K562 (cell line): ENCODE measurements around the gene FGFBP3. TPM values are rescaled to one million over a fixed set of nuclear protein-coding genes. Genes with fewer than 3 reads are reported as not detected.

Experiments used
- ATAC-seq: fragments of 200-7000 bp; cut with Tn5 transposase; 3 replicates; pipeline ENCODE4 v1.9.1; 2020; ENCODE audit warnings: moderate library complexity
- Bru-seq: library from RNA; stranded (reverse); fragments of 400-500 nt; gene quantifications from one replicate; lab custom pipeline; 2021; lab: Mats Ljungman, UMichigan
- BruChase-seq, 2 experiments: library from RNA; stranded (reverse); fragments of 400-500 nt; gene quantifications; one replicate each; lab custom pipeline; 2021; lab: Mats Ljungman, UMichigan
- BruUV-seq: library from RNA; stranded (reverse); fragments of 400-500 nt; replicated peaks from 2 replicates; lab custom pipeline; 2021; lab: Mats Ljungman, UMichigan
- CTCF ChIA-PET: fragments of 300-600 bp; formaldehyde crosslinking; extraction: SDS; loops from one replicate; lab custom pipeline; 2021; ENCODE audit warnings: low intra/inter-chr PET ratio; lab: Yijun Ruan, JAX
- POLR2A ChIA-PET: fragments of 300-600, 350-650 bp; sonication (Branson Sonifier 250); formaldehyde crosslinking; extraction: SDS; loops from one replicate; lab custom pipeline; 2021; ENCODE audit warnings: antibody characterized with exemption, inconsistent platforms; lab: Yijun Ruan, JAX
- DNase-seq, 4 experiments: peaks; one replicate each; pipeline versions ENCODE4 v3.0.0 to v3.0.0-alpha.2; 2011 to 2018; ENCODE audit warnings: low spot score in 3 of 4, mixed read lengths in 3 of 4; ENCODE audit errors: extremely low read depth in 1 of 4
- FAIRE-seq: peaks from 2 replicates; lab custom pipeline; 2011; peaks lifted over from hg19 to GRCh38; lab: Jason Lieb, UNC
- H2AFZ ChIP-seq: 2 replicates; pipeline ENCODE4 v1.6.0; 2011; ENCODE audit warnings: low read depth, low read length, control low read depth, inconsistent platforms
- H3K27ac ChIP-seq: fragments of 200-600 bp; 3 replicates; pipeline ENCODE4 v1.8.0; 2011; ENCODE audit warnings: low read depth, mild to moderate bottlenecking, control low read depth, inconsistent platforms, low read length, moderate library complexity, mixed read lengths; ENCODE audit errors: extremely low read depth
- H3K27me3 ChIP-seq, 2 experiments: fragments of 300-600 bp in 1 of 2; 2 replicates in 1 of 2; 3 replicates in 1 of 2; pipeline versions ENCODE4 v1.6.0 to v1.8.0; 2011; ENCODE audit warnings: inconsistent platforms in 2 of 2, low read length in 2 of 2, mild to moderate bottlenecking in 1 of 2, mixed read lengths in 1 of 2, moderate library complexity in 1 of 2; ENCODE audit not compliant: control insufficient read depth in 2 of 2, insufficient read depth in 2 of 2
- H3K36me3 ChIP-seq: fragments of 300-600 bp; 3 replicates; pipeline ENCODE4 v1.8.0; 2011; ENCODE audit warnings: mild to moderate bottlenecking, low read length, inconsistent platforms; ENCODE audit not compliant: control insufficient read depth, insufficient read depth
- H3K4me1 ChIP-seq, 2 experiments: fragments of 200-600 bp in 1 of 2; replicated peaks in 1 of 2; 2 replicates in 1 of 2; 3 replicates in 1 of 2; pipeline versions ENCODE4 v1.5.1 to v1.8.0; 2011; ENCODE audit warnings: inconsistent platforms in 2 of 2, low read length in 2 of 2, mild to moderate bottlenecking in 1 of 2, mixed read lengths in 1 of 2, moderate library complexity in 1 of 2; ENCODE audit not compliant: control insufficient read depth in 2 of 2, insufficient read depth in 2 of 2
- H3K4me2 ChIP-seq: 2 replicates; pipeline ENCODE4 v1.6.1; 2011; ENCODE audit warnings: low read length, control low read depth, inconsistent platforms, mixed read lengths; ENCODE audit not compliant: insufficient read depth
- H3K4me3 ChIP-seq: fragments of 200-600 bp; sonication (generic), shearing (Covaris generic); 2 replicates; pipeline ENCODE4 v1.5.1; 2016; ENCODE audit warnings: control low read depth, inconsistent platforms
- H3K79me2 ChIP-seq: fragments of 200-600 bp; 3 replicates; pipeline ENCODE4 v1.8.0; 2011; ENCODE audit warnings: low read length, inconsistent platforms; ENCODE audit not compliant: control insufficient read depth, insufficient read depth
- H3K9ac ChIP-seq, 2 experiments: 2 replicates each; pipeline versions ENCODE4 v1.6.0 to v1.6.1; 2011; ENCODE audit warnings: low read depth in 2 of 2, low read length in 2 of 2, control low read depth in 1 of 2, inconsistent platforms in 1 of 2, mild to moderate bottlenecking in 1 of 2, mixed read lengths in 1 of 2; ENCODE audit not compliant: insufficient read depth in 1 of 2
- H3K9me1 ChIP-seq: one replicate; pipeline ENCODE4 v1.6.0; 2011; ENCODE audit warnings: inconsistent platforms, mild to moderate bottlenecking, low read length, moderate library complexity; ENCODE audit not compliant: control insufficient read depth, insufficient read depth
- H3K9me3 ChIP-seq: replicated peaks from 2 replicates; pipeline ENCODE4 v1.5.1; 2011; ENCODE audit warnings: low read depth, low read length, inconsistent platforms; ENCODE audit not compliant: control insufficient read depth, insufficient read depth
- H4K20me1 ChIP-seq: replicated peaks from 2 replicates; pipeline ENCODE4 v1.6.1; 2011; ENCODE audit warnings: low read length, inconsistent platforms, mixed read lengths; ENCODE audit not compliant: control insufficient read depth, insufficient read depth
- CXXC5 ChIP-seq: fragments of 250-450 bp; sonication (Bioruptor Pico); IDR thresholded peaks from 2 replicates; pipeline ENCODE4 v1.8.0; 2022; ENCODE audit warnings: inconsistent platforms, mild to moderate bottlenecking, moderate library complexity
- JUN ChIP-seq, 2 experiments: sonication (generic) in 1 of 2; formaldehyde crosslinking in 1 of 2; IDR thresholded peaks; 2 replicates each; pipeline versions ENCODE4 v1.6.1 to v1.8.0; 2012 to 2022; ENCODE audit warnings: borderline replicate concordance in 2 of 2, mild to moderate bottlenecking in 2 of 2, improper control_type of control experiment in 1 of 2, low read depth in 1 of 2, low read length in 1 of 2, missing genetic modification reagents in 1 of 2
- MYNN ChIP-seq, 2 experiments: sonication (generic); formaldehyde crosslinking in 1 of 2; IDR thresholded peaks; 2 replicates each; pipeline versions ENCODE4 v1.5.0 to v1.6.1; 2016 to 2020; ENCODE audit warnings: antibody characterized with exemption in 1 of 2, missing genetic modification reagents in 1 of 2
- PRDM10 ChIP-seq: fragments of 450-650 bp; IDR thresholded peaks from 2 replicates; pipeline ENCODE4 v1.6.1; 2018; ENCODE audit not compliant: partially characterized antibody
- RBM17 ChIP-seq: fragments of 200-400 bp; formaldehyde crosslinking; IDR thresholded peaks from 2 replicates; pipeline ENCODE4 v1.6.1; 2017; ENCODE audit warnings: low read depth, mild to moderate bottlenecking, low read length, borderline replicate concordance
- RCOR1 ChIP-seq, 2 experiments: IDR thresholded peaks; 2 replicates each; pipeline ENCODE4 v1.6.1; 2012; ENCODE audit warnings: low read depth in 2 of 2, low read length in 2 of 2, borderline replicate concordance in 1 of 2, improper control_type of control experiment in 1 of 2
- SRF ChIP-seq, 2 experiments: fragments of 250-450, 450-650 bp in 1 of 2; sonication (Bioruptor Pico) in 1 of 2; sonication (generic) in 1 of 2; formaldehyde crosslinking; IDR thresholded peaks; 2 replicates each; pipeline versions ENCODE4 v1.5.0 to v1.5.1; 2020 to 2022; ENCODE audit warnings: mild to moderate bottlenecking in 1 of 2, missing genetic modification reagents in 1 of 2
- VEZF1 ChIP-seq: fragments of 200-800 bp; sonication (Bioruptor generic); IDR thresholded peaks from 2 replicates; pipeline ENCODE4 v1.6.1; 2017; ENCODE audit warnings: missing genetic modification characterization, missing compliant biosample characterization
- ZEB2 ChIP-seq: fragments of 450-650 bp; IDR thresholded peaks from 2 replicates; pipeline ENCODE4 v1.6.1; 2016
- WGBS: fragments of 100-300 bp; shearing (Covaris generic); methylation state at CpG from one replicate; pipeline ENCODE4 v1.1.6; 2016; ENCODE audit warnings: low coverage, mixed read lengths; ENCODE audit not compliant: insufficient coverage; ENCODE audit errors: missing lambda C conversion rate; 5-methylcytosine and 5-hydroxymethylcytosine counted together
- in situ Hi-C: fragments of 300-500 bp; cut with MboI; formaldehyde crosslinking; loops from 4 replicates; pipeline ENCODE4 v1.15.0; 2018; ENCODE audit warnings: inconsistent platforms, mixed read lengths
- intact Hi-C: fragments of 100-400 bp; cut with micrococcal nuclease; formaldehyde crosslinking; loops from 2 replicates; pipeline ENCODE4 v1.14.2; 2022
- long read RNA-seq, 3 experiments: library from polyadenylated mRNA in 2 of 3; library from RNA in 1 of 3; unstranded in 2 of 3; stranded (forward) in 1 of 3; transcript quantifications; one replicate each; pipeline ENCODE4 v2.0.0, GENCODE V29; 2019 to 2022
- polyA minus RNA-seq, 3 experiments: library from RNA; depleted of rRNA, polyadenylated mRNA; stranded (reverse); fragments of >200 nt; gene quantifications; 2 replicates each; pipeline ENCODE4 v1.2.3, GENCODE V29; 2011
- polyA plus RNA-seq, 8 experiments: library from polyadenylated mRNA; depleted of rRNA in 4 of 8; stranded (reverse) in 5 of 8; unstranded in 3 of 8; fragments of >200 nt; fragmentation: Nextera tagmentation in 2 of 8; fragmentation: Illumina TruSeq in 1 of 8; extraction: Ambion mirVana in 2 of 8; extraction: Trizol in 1 of 8; gene quantifications; 2 replicates each; pipeline versions ENCODE4 v1.2.1 to v1.2.3, GENCODE V29; 2011 to 2014; ENCODE audit warnings: inconsistent platforms in 1 of 8, missing spikeins in 1 of 8
- total RNA-seq, 7 experiments: library from RNA; depleted of rRNA in 6 of 7; stranded (reverse); fragments of >200 nt in 6 of 7; fragmentation: Illumina TruSeq in 2 of 7; extraction: Trizol in 2 of 7; gene quantifications; 2 replicates each; pipeline versions ENCODE4 v1.2.1 to v1.2.3, GENCODE V29; 2011 to 2021; ENCODE audit warnings: low replicate concordance in 1 of 7

FGFBP3 gene
- total RNA-seq (2011; cell fraction: chromatin; rRNA removed; ENCODE audit: low replicate concordance) = 2.4 and 3.3 TPM in 2 replicates
- 1.4 and 2.3 TPM in 2 replicates for total RNA-seq (2011; cell fraction: nucleolus; rRNA removed)
- total RNA-seq (2011; cell fraction: nucleoplasm; rRNA removed) = 3.1 and 3.2 TPM in 2 replicates
- total RNA-seq (2014; rRNA removed) (1.6 and 2.5 TPM in 2 replicates), total RNA-seq (2014; rRNA removed; fragmentation: Illumina TruSeq; extraction: Trizol) (1.3 and 1.7 TPM in 2 replicates), total RNA-seq (2015; rRNA removed; fragmentation: Illumina TruSeq; extraction: Trizol) (1.4 and 1.5 TPM in 2 replicates), total RNA-seq (2021) (3.0 TPM in 2 replicates), polyA plus RNA-seq (2011; rRNA removed) (0.84 and 0.91 TPM in 2 replicates), polyA plus RNA-seq (2014; fragmentation: Illumina TruSeq; extraction: Trizol) (1.8 and 2.0 TPM in 2 replicates), polyA plus RNA-seq (2014; fragmentation: Nextera tagmentation; extraction: Ambion mirVana) (under 1 TPM; 0.58 to 0.78 TPM), polyA plus RNA-seq (2014; rRNA removed) (2.2 and 2.4 TPM in 2 replicates), polyA minus RNA-seq (2011; rRNA and poly(A)+ RNA removed) (0.45 and 0.46 TPM in 2 replicates), Bru-seq, nascent RNA (percentile 76 among the genes with signal in this experiment), BruChase-seq, experiment 1, labeled RNA remaining after a 2-hour chase (percentile 56 among the genes with signal in this experiment), BruChase-seq, experiment 2, labeled RNA remaining after a 6-hour chase (percentile 55 among the genes with signal in this experiment)
- polyA plus RNA-seq (2011; cell fraction: cytosol; rRNA removed) = 0.66 and 1.0 TPM in 2 replicates
- 1.2 and 1.5 TPM in 2 replicates for polyA plus RNA-seq (2011; cell fraction: nucleus; rRNA removed)
- polyA plus RNA-seq (2012) = 3.5 and 3.7 TPM in 2 replicates
- 0.38 and 0.82 TPM in 2 replicates for polyA minus RNA-seq (2011; cell fraction: cytosol; rRNA and poly(A)+ RNA removed)
- 0.94 and 2.0 TPM in 2 replicates for polyA minus RNA-seq (2011; cell fraction: nucleus; rRNA and poly(A)+ RNA removed)
- long read RNA-seq, experiment 1, transcript FGFBP3-201 (2 exons, 2,545 nt) = major isoform, 5 of 12 reads
- long read RNA-seq, experiment 1, partial matches to known transcripts = 0 of 12 reads
- long read RNA-seq, experiment 1, other reads (novel, unspliced or antisense) = 7 of 12 reads
- long read RNA-seq, experiment 2, partial matches to known transcripts = 0 of 6 reads
- long read RNA-seq, experiment 2, other reads (novel, unspliced or antisense) = 2 of 6 reads
- long read RNA-seq, experiment 3, partial matches to known transcripts = 0 of 3 reads
- long read RNA-seq, experiment 3, other reads (novel, unspliced or antisense) = 2 of 3 reads

- intact Hi-C loops = loop anchor here (2.0 to 10.0 kb wide), 3 partner anchors 42 to 524 kb away; no protein-coding TSS in a partner anchor
- POLR2A ChIA-PET = interaction anchor here (0.8 to 1.5 kb wide), 2 partner anchors 12 to 15 kb away, joined by 3 to 4 read pairs; partner anchors contain the start of gene BTAF1
- WGBS = 0% methylated on average over 14 of the region's 19 CpGs
- peak; percentile 2; the same call in 1 of the 2 replicates for TF ChIP-seq CXXC5 (CRISPR knock-in tag)
- no peak for TF ChIP-seq JUN (IDR thresholded peaks at IDR 0.05; ENCODE audit: borderline replicate concordance, low read depth, low read length)
- no peak for TF ChIP-seq JUN (CRISPR knock-in tag; IDR thresholded peaks at IDR 0.05; ENCODE audit: borderline replicate concordance)
- peak in 1 of 2 experiments; percentile 58; a peak in 1 of 4 replicates for TF ChIP-seq SRF (CRISPR knock-in tag; IDR thresholded peaks at IDR 0.05)
- no peak for TF ChIP-seq RBM17
- TF ChIP-seq VEZF1 (CRISPR knock-in tag) = no peak
- TF ChIP-seq ZEB2 = 0 out of 2 replicates have a peak, but pooled peaks have one; percentile 15
- peak; percentile 3; the same call in 1 of the 2 replicates for TF ChIP-seq MYNN (IDR thresholded peaks at IDR 0.05)
- no peak for TF ChIP-seq MYNN (CRISPR knock-in tag; IDR thresholded peaks at IDR 0.05)
- TF ChIP-seq RCOR1 (IDR thresholded peaks at IDR 0.05; ENCODE audit: borderline replicate concordance in 1 of 2, low read depth in 2 of 2, low read length in 2 of 2) = peak in 1 of 2 experiments; percentile 81; a peak in 2 of 4 replicates
- no peak for TF ChIP-seq PRDM10
Observed at GRCh38 chr10:91909117-91909677, at the start of gene FGFBP3. TSS of gene FGFBP3 (minus strand) at chr10:91909486. CDS start at chr10:91908969, 517 bp downstream.

More at GRCh38 chr10:91909117-91909677, at the start of gene FGFBP3:
- Histone ChIP-seq H3K9ac (peak within 1 kb of the TSS; percentile 65 to 91), H3K9me3 (no peaks in the 10 kb centered on the region), H3K4me1 (peaks cover 0 to 10% of the 10 kb centered on the region in 2 experiments; a peak in 2 of 5 replicates), H3K4me2 (peak within 1 kb of the TSS; percentile 81), H3K36me3 (no peaks in the 10 kb centered on the region), H3K27me3 (no peaks in the 10 kb centered on the region), H3K4me3 (peak within 1 kb of the TSS; percentile 74), H3K9me1 (no peaks in the 10 kb centered on the region), H3K79me2 (peaks cover 7% of the 10 kb centered on the region; the same call in 1 of the 3 replicates), H2AFZ (peak within 1 kb of the TSS; percentile 95), H3K27ac (peak within 1 kb of the TSS; percentile 50; the same call in 1 of the 3 replicates), H4K20me1 (no peaks in the 10 kb centered on the region)
- CTCF ChIA-PET = interaction anchor here (1.0 to 1.5 kb wide), 2 partner anchors 151 to 416 kb away, joined by 3 to 4 read pairs; no protein-coding TSS in a partner anchor
- peak; percentile 68 for ATAC-seq
- BruUV-seq = no TSS peak
- DNase-seq = peak; percentile 42 to 76 (median 54)
- in situ Hi-C loops = loop anchor here (25.0 kb wide), 2 partner anchors 622 to 997 kb away; partner anchors contain the start of gene ANKRD1
- FAIRE-seq = peak; percentile 56
